GM21390 (cell line): ENCODE data around the gene SPATA32.
A peak's percentile ranks its signal among the peaks of the same experiment; 100 is the strongest.
"Not testable (repeated sequence)": the region's sequence is repeated elsewhere in the genome, so short reads cannot be mapped to it uniquely, and the experiment has no call there.

Source experiments
- ATAC-seq: cut with Tn5 transposase; IDR thresholded peaks from one replicate; pipeline ENCODE4 v1.9.1; 2021; ENCODE audit not compliant: unreplicated experiment

The SPATA32 gene

GRCh38 chr17:45271603-45272002 is 9.7 kb upstream of the SPATA32 start:
- ATAC-seq: no peak

GRCh38 chr17:45270828-45271418 is 9.0 kb upstream of the SPATA32 start:
- no peak for ATAC-seq

- no peak for ATAC-seq
Observed at GRCh38 chr17:45269912-45270311, 8.0 kb upstream of the SPATA32 start.

GRCh38 chr17:45267436-45268055 is 5.7 kb upstream of the SPATA32 start:
- ATAC-seq: no peak

GRCh38 chr17:45266372-45266926 is 4.6 kb upstream of the SPATA32 start:
- ATAC-seq: no peak

GRCh38 chr17:45265821-45266220 is 3.9 kb upstream of the SPATA32 start:
- no peak for ATAC-seq

GRCh38 chr17:45264988-45265387 is 3.1 kb upstream of the SPATA32 start:
- no peak for ATAC-seq

- no peak for ATAC-seq
Observed at GRCh38 chr17:45264430-45264829, 2.5 kb upstream of the SPATA32 start.

GRCh38 chr17:45263477-45263860 is 1.6 kb upstream of the SPATA32 start:
- no peak for ATAC-seq

GRCh38 chr17:45262516-45263476 is 902 bp upstream of the SPATA32 start:
- ATAC-seq: no peak

GRCh38 chr17:45260204-45260783 is 1.6 kb downstream of the SPATA32 start:
- no peak for ATAC-seq

GRCh38 chr17:45258981-45259380 is 2.9 kb downstream of the SPATA32 start:
- no peak for ATAC-seq

- no peak for ATAC-seq
Observed at GRCh38 chr17:45257115-45257514, 4.8 kb downstream of the SPATA32 start.

GRCh38 chr17:45256114-45256966 is 5.6 kb downstream of the SPATA32 start:
- no peak for ATAC-seq

- ATAC-seq: no peak
Observed at GRCh38 chr17:45255358-45255757, 6.5 kb downstream of the SPATA32 start.

GRCh38 chr17:45253879-45254278 is 8.0 kb downstream of the SPATA32 start:
- ATAC-seq: no peak

GRCh38 chr17:45253237-45253636 is 8.7 kb downstream of the SPATA32 start:
- not testable (repeated sequence) for ATAC-seq

- ATAC-seq: no peak
Observed at GRCh38 chr17:45251931-45252330, 10.0 kb downstream of the SPATA32 start.

- ATAC-seq: peak; percentile 49
Observed at GRCh38 chr17:45248132-45248957, 13.5 kb downstream of the SPATA32 start.
